GM19324 (cell line): ENCODE measurements around the gene FOLH1.
"Not testable (repeated sequence)": the region's sequence is repeated elsewhere in the genome, so short reads cannot be mapped to it uniquely, and the experiment has no call there.

Source experiments
- ATAC-seq: cut with Tn5 transposase; IDR thresholded peaks from one replicate; pipeline ENCODE4 v1.9.1; 2021; ENCODE audit warnings: mild to moderate bottlenecking, moderate library complexity; ENCODE audit not compliant: unreplicated experiment, low FRiP score

The FOLH1 gene

GRCh38 chr11:49208006-49208721 lies at the start of gene FOLH1:
Gene FOLH1 (minus strand): TSS chr11:49208602. CDS start chr11:49208409, 193 bp downstream.
- ATAC-seq, result no peak

- ATAC-seq, result not testable (repeated sequence)
Observed at GRCh38 chr11:49255148-49255547, 46.7 kb upstream of the FOLH1 start.

GRCh38 chr11:49251212-49251611 lies 42.8 kb upstream of the FOLH1 start:
- not testable (repeated sequence) for ATAC-seq

- not testable (repeated sequence) for ATAC-seq
Observed at GRCh38 chr11:49250398-49251115, 42.2 kb upstream of the FOLH1 start.

- ATAC-seq, result not testable (repeated sequence)
Observed at GRCh38 chr11:49249363-49249762, 41.0 kb upstream of the FOLH1 start.

- ATAC-seq, result not testable (repeated sequence)
Observed at GRCh38 chr11:49233685-49234084, 25.3 kb upstream of the FOLH1 start.

- ATAC-seq, result not testable (repeated sequence)
Observed at GRCh38 chr11:49233019-49233418, 24.6 kb upstream of the FOLH1 start.

- not testable (repeated sequence) for ATAC-seq
Observed at GRCh38 chr11:49231725-49232124, 23.3 kb upstream of the FOLH1 start.

GRCh38 chr11:49230534-49230933 lies 22.1 kb upstream of the FOLH1 start:
- not testable (repeated sequence) for ATAC-seq

GRCh38 chr11:49230001-49230400 lies 21.6 kb upstream of the FOLH1 start:
- ATAC-seq, result not testable (repeated sequence)

- not testable (repeated sequence) for ATAC-seq
Observed at GRCh38 chr11:49229136-49229535, 20.7 kb upstream of the FOLH1 start.

- ATAC-seq, result not testable (repeated sequence)
Observed at GRCh38 chr11:49225255-49225785, 16.9 kb upstream of the FOLH1 start.

GRCh38 chr11:49221112-49221511 lies 12.7 kb upstream of the FOLH1 start:
- no peak for ATAC-seq

GRCh38 chr11:49213026-49213560 lies 4.7 kb upstream of the FOLH1 start:
- ATAC-seq, result no peak

GRCh38 chr11:49206999-49207398 lies 1.4 kb downstream of the FOLH1 start:
- not testable (repeated sequence) for ATAC-seq

- no peak for ATAC-seq
Observed at GRCh38 chr11:49202287-49202976, 6.0 kb downstream of the FOLH1 start.

GRCh38 chr11:49196775-49197174 lies 11.6 kb downstream of the FOLH1 start:
- ATAC-seq, result not testable (repeated sequence)

GRCh38 chr11:49196002-49196401 lies 12.4 kb downstream of the FOLH1 start:
- not testable (repeated sequence) for ATAC-seq

GRCh38 chr11:49190287-49190686 lies 18.1 kb downstream of the FOLH1 start:
- ATAC-seq, result not testable (repeated sequence)

- ATAC-seq, result not testable (repeated sequence)
Observed at GRCh38 chr11:49186225-49186624, 22.2 kb downstream of the FOLH1 start.
